ENCODE measurements around the gene COG7.

DNA sequence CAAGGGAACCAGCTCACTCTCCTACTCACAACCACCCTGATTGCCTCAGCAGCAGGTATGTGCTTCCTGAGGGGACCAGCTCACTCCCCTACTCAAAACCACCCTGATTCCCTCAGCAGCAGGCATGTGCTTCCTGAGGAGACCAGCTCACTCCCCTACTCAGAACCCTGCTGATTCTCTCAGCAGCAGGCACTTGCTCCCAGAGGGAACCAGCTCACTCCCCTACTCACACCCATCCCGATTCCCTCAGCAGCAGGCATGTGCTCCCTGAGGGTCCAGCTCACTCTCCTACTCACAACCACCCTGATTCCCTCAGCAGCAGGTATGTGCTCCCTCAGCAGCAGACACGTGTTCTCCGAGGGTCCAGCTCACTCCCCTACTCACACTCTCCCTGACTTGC is 26.1 kb upstream of the COG7 start:
- TF ChIP-seq, protein P1, sequence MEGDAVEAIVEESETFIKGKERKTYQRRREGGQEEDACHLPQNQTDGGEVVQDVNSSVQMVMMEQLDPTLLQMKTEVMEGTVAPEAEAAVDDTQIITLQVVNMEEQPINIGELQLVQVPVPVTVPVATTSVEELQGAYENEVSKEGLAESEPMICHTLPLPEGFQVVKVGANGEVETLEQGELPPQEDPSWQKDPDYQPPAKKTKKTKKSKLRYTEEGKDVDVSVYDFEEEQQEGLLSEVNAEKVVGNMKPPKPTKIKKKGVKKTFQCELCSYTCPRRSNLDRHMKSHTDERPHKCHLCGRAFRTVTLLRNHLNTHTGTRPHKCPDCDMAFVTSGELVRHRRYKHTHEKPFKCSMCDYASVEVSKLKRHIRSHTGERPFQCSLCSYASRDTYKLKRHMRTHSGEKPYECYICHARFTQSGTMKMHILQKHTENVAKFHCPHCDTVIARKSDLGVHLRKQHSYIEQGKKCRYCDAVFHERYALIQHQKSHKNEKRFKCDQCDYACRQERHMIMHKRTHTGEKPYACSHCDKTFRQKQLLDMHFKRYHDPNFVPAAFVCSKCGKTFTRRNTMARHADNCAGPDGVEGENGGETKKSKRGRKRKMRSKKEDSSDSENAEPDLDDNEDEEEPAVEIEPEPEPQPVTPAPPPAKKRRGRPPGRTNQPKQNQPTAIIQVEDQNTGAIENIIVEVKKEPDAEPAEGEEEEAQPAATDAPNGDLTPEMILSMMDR (IDR thresholded peaks at IDR 0.05), result no peak
- no peak for TF ChIP-seq POLR2A (IDR thresholded peaks at IDR 0.05)

Data from testis (tissue), 2 donors.